NCI-H526 (cell line): ENCODE measurements around the gene PRXL2A.
"Not testable (repeated sequence)": the region's sequence is repeated elsewhere in the genome, so short reads cannot be mapped to it uniquely, and the experiment has no call there.

Experiments used
- DNase-seq, 2 experiments: peaks; one replicate each; lab custom pipeline; 2025; lab: John Stamatoyannopoulos, UW

PRXL2A gene

GRCh38 chr10:80408242-80409101 lies at the start of gene PRXL2A:
Gene PRXL2A, plus strand, starts transcription at chr10:80408551. Its CDS starts 11,917 bp downstream, at chr10:80420468.
- DNase-seq = peak; percentile 52 to 88

GRCh38 chr10:80358925-80359324 lies 49.4 kb upstream of the PRXL2A start:
- DNase-seq = not testable (repeated sequence)

GRCh38 chr10:80359644-80360043 lies 48.7 kb upstream of the PRXL2A start:
- no peak for DNase-seq

- no peak for DNase-seq
Observed at GRCh38 chr10:80365510-80365909, 42.8 kb upstream of the PRXL2A start.

- no peak for DNase-seq
Observed at GRCh38 chr10:80371467-80371866, 36.9 kb upstream of the PRXL2A start.

- DNase-seq = no peak
Observed at GRCh38 chr10:80372675-80373074, 35.7 kb upstream of the PRXL2A start.

- DNase-seq = no peak
Observed at GRCh38 chr10:80373502-80373901, 34.8 kb upstream of the PRXL2A start.

GRCh38 chr10:80379701-80380100 lies 28.6 kb upstream of the PRXL2A start:
- DNase-seq = no peak

- DNase-seq = no peak
Observed at GRCh38 chr10:80380185-80380584, 28.2 kb upstream of the PRXL2A start.

- DNase-seq = peak in 1 of 2 experiments; percentile 17
Observed at GRCh38 chr10:80382989-80383388, 25.4 kb upstream of the PRXL2A start.

GRCh38 chr10:80390740-80391139 lies 17.6 kb upstream of the PRXL2A start:
- DNase-seq = no peak

GRCh38 chr10:80392250-80392649 lies 16.1 kb upstream of the PRXL2A start:
- no peak for DNase-seq

GRCh38 chr10:80394358-80394916 lies 13.9 kb upstream of the PRXL2A start:
- no peak for DNase-seq

GRCh38 chr10:80397014-80397413 lies 11.3 kb upstream of the PRXL2A start:
- DNase-seq = no peak

GRCh38 chr10:80400136-80400804 lies 8.1 kb upstream of the PRXL2A start:
- DNase-seq = no peak

- DNase-seq = no peak
Observed at GRCh38 chr10:80405035-80405434, 3.3 kb upstream of the PRXL2A start.

GRCh38 chr10:80405626-80406025 lies 2.7 kb upstream of the PRXL2A start:
- no peak for DNase-seq

GRCh38 chr10:80406204-80406603 lies 2.1 kb upstream of the PRXL2A start:
- no peak for DNase-seq

GRCh38 chr10:80407812-80408241 lies 524 bp upstream of the PRXL2A start:
- DNase-seq = peak in 1 of 2 experiments; percentile 68

- DNase-seq = peak in 1 of 2 experiments; percentile 33
Observed at GRCh38 chr10:80409121-80409520, 770 bp downstream of the PRXL2A start.

GRCh38 chr10:80410122-80410521 lies 1.8 kb downstream of the PRXL2A start:
- DNase-seq = no peak

GRCh38 chr10:80410578-80411145 lies 2.3 kb downstream of the PRXL2A start:
- DNase-seq = no peak
